Peyer's patch (tissue), 4 donors: ENCODE measurements around the gene GRIA4. TPM values are rescaled to one million over a fixed set of nuclear protein-coding genes. Genes with fewer than 3 reads are reported as not detected.

Source experiments
- DNase-seq, 3 donors: peaks; one replicate each; pipeline ENCODE4 v3.0.0-alpha.2; 2017 to 2019
- H3K27ac ChIP-seq, 4 donors: fragments of 200-600 bp; sonication (generic); one replicate each; pipeline ENCODE4 v1.5.1; 2016 to 2019
- H3K27me3 ChIP-seq, 2 donors: fragments of 200-600 bp; sonication (generic); one replicate each; pipeline ENCODE4 v1.5.1; 2019
- H3K36me3 ChIP-seq, 3 donors: fragments of 200-600 bp; sonication (generic); one replicate each; pipeline ENCODE4 v1.5.1; 2016 to 2019
- H3K4me1 ChIP-seq, 4 donors: fragments of 200-600 bp; sonication (generic); one replicate each; pipeline ENCODE4 v1.5.1; 2016 to 2019
- H3K4me3 ChIP-seq, 4 donors: fragments of 200-600 bp; sonication (generic); 1 replicate in 3 of 4; 2 replicates in 1 of 4; pipeline ENCODE4 v1.5.1; 2016 to 2019; ENCODE audit warnings: mild to moderate bottlenecking in 1 of 4
- H3K9me3 ChIP-seq, 4 donors: fragments of 200-600 bp; sonication (generic); one replicate each; pipeline ENCODE4 v1.5.1; 2016 to 2019; ENCODE audit warnings: mild to moderate bottlenecking in 1 of 4
- POLR2A ChIP-seq, 2 donors: fragments of 450-650 bp; IDR thresholded peaks; one replicate each; pipeline ENCODE4 v1.5.1; 2017; ENCODE audit warnings: antibody characterized with exemption in 2 of 2, mild to moderate bottlenecking in 2 of 2, moderate library complexity in 2 of 2
- total RNA-seq, 4 donors: library from RNA; depleted of rRNA; stranded (reverse); fragments of >200 nt; gene quantifications; one replicate each; pipeline ENCODE4 v1.1.0, GENCODE V29; 2016
- TF ChIP-seq, protein P1 (sequence below), 6 experiments: fragments of 450-650 bp in 4 of 6; fragments of 200-600 bp in 2 of 6; sonication (generic) in 1 of 6; IDR thresholded peaks; one replicate each; pipeline ENCODE4 v1.5.1; 2017 to 2019; ENCODE audit warnings: antibody characterized with exemption in 6 of 6, mild to moderate bottlenecking in 3 of 6, moderate library complexity in 1 of 6

GRIA4 gene
- total RNA-seq, 4 donors from 2014 or later, result 9.9 to 87.8 (median 36.6) TPM

DNA sequence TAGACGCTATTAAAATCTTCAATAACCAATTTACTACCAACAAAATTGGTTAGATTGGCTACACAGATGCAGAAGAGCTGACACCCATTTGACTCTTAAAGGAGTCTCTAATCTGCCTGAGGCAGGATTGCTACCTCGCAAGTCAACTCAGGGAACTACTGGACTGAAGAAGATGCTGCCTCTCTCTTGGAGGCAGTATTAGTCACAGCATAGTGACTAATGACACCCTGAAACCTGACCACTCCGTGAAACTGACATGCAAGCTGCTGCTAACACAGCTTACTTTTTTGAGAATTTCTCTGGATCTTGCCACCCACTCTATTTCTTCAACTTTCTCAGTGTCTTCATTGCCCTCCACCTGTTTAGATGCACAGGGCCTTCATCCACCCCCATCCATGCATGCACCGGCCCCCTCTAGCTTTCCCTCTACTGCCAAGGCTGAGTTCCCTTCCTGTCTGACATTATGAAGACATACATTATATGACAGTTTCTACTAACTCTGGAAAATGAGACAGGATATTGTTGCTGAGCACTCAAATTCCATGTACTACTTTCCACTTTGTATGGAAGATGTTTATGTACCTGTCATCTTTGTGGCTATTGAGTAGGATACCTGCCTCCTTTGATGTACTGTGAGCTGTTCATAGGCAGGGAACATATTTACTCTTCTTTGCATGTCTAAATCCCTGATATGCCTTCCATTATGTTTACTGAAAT is 229.0 kb downstream of the GRIA4 start:
- H3K36me3 ChIP-seq, result no peaks in the 10 kb centered on the region
- no peaks in the 10 kb centered on the region for H3K4me1 ChIP-seq
- H3K27me3 ChIP-seq, result no peaks in the 10 kb centered on the region
- DNase-seq, result no peak
- H3K4me3 ChIP-seq, result no peak overlapping the region
- no peaks in the 10 kb centered on the region for H3K9me3 ChIP-seq
- H3K27ac ChIP-seq, result no peak overlapping the region
- no peak for TF ChIP-seq POLR2A (IDR thresholded peaks at IDR 0.05)
- TF ChIP-seq, protein P1, sequence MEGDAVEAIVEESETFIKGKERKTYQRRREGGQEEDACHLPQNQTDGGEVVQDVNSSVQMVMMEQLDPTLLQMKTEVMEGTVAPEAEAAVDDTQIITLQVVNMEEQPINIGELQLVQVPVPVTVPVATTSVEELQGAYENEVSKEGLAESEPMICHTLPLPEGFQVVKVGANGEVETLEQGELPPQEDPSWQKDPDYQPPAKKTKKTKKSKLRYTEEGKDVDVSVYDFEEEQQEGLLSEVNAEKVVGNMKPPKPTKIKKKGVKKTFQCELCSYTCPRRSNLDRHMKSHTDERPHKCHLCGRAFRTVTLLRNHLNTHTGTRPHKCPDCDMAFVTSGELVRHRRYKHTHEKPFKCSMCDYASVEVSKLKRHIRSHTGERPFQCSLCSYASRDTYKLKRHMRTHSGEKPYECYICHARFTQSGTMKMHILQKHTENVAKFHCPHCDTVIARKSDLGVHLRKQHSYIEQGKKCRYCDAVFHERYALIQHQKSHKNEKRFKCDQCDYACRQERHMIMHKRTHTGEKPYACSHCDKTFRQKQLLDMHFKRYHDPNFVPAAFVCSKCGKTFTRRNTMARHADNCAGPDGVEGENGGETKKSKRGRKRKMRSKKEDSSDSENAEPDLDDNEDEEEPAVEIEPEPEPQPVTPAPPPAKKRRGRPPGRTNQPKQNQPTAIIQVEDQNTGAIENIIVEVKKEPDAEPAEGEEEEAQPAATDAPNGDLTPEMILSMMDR (IDR thresholded peaks at IDR 0.05), result no peak

DNA sequence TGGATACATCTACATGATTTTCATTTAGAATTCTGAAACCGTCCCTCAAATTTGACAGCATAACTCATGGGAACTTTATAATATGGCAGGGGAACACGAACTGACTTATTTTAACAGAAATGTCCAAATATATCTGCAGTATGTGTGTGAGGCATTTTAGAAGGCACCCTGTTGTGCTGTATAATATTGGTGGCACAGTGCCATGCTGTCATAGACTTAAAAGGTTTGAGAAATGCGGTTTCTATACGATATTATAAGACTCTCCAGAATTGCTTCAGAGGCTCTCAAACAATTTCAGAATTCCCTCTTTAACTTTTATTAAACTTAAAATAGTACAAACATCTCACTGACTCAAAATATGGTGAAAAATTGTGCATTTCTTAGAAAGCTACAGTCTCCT is 230.5 kb downstream of the GRIA4 start:
- TF ChIP-seq POLR2A (IDR thresholded peaks at IDR 0.05), result no peak
- TF ChIP-seq, protein P1 (IDR thresholded peaks at IDR 0.05), result no peak
- no peak for DNase-seq
- no peak overlapping the region for H3K4me3 ChIP-seq
- H3K36me3 ChIP-seq, result no peaks in the 10 kb centered on the region
- no peaks in the 10 kb centered on the region for H3K27me3 ChIP-seq
- no peak overlapping the region for H3K27ac ChIP-seq
- H3K4me1 ChIP-seq, result no peaks in the 10 kb centered on the region
- H3K9me3 ChIP-seq, result no peaks in the 10 kb centered on the region

DNA sequence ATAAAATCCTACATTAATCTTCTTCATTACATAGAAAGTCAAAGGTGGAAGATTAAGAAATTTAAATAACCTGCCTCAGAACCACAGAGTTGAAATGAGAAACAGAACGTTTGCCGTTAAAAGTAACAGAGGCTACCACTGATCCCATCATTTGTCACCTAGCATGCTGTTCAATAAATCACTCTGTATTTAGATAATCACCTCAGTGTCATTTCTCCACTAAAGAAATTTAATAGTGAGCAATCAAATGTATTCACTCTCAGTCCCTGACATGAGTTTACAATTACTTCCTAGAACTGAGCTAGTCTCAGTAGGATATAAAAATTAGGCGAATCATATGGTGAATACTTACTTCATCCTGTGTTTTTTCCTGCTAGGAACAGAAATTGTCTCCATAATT is 242.5 kb downstream of the GRIA4 start:
- Histone ChIP-seq H3K36me3 (no peaks in the 10 kb centered on the region), H3K27ac (no peak overlapping the region), H3K4me3 (no peak overlapping the region), H3K4me1 (no peaks in the 10 kb centered on the region), H3K27me3 (no peaks in the 10 kb centered on the region), H3K9me3 (no peaks in the 10 kb centered on the region)
- no peak for DNase-seq
- TF ChIP-seq, protein P1 (IDR thresholded peaks at IDR 0.05), result no peak
- TF ChIP-seq POLR2A (IDR thresholded peaks at IDR 0.05), result no peak

DNA sequence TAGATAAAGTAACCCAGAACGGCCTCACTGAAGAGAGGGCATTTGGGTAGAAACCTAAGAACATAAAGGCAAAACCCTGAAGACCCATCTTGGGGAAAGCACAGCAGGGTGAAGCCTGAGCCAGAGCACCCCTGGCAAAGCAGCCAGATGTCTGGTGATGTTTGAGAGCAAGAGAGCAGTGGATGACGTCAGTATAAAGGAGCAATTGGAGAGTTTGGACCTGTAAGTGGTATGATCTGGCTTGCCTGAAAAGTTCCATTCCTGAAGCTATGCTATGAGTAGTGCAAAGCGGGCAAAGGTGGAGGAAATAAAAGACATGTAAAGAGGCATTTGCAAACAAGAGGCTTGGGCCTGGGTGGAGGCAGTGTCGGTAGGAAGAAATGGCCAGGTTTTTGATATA is 244.4 kb downstream of the GRIA4 start:
- H3K4me1 ChIP-seq, result no peaks in the 10 kb centered on the region
- DNase-seq, result no peak
- no peak for TF ChIP-seq POLR2A (IDR thresholded peaks at IDR 0.05)
- TF ChIP-seq, protein P1 (IDR thresholded peaks at IDR 0.05), result no peak
- no peaks in the 10 kb centered on the region for H3K36me3 ChIP-seq
- no peaks in the 10 kb centered on the region for H3K9me3 ChIP-seq
- no peak overlapping the region for H3K4me3 ChIP-seq
- no peak overlapping the region for H3K27ac ChIP-seq
- no peaks in the 10 kb centered on the region for H3K27me3 ChIP-seq

DNA sequence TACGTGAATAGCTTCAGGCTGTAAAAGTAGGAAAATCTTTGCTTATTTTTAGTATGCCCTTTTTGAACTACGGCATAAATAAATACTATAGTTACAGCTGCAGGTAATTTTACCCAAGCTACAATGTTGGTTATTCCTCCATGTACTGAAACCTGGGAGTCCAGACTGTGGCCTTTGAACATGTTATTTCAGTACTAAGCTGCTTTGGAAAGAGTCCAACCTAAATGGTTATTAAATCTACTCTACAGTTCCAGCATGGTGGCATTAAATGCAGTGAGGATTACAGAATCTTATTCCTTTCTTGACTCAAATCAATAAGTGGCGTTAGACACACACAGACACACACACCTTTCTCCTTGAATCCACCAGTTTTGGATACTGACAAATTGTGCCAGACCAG is 247.1 kb downstream of the GRIA4 start:
- Histone ChIP-seq H3K36me3 (no peaks in the 10 kb centered on the region), H3K4me3 (no peak overlapping the region), H3K9me3 (no peaks in the 10 kb centered on the region), H3K27me3 (no peaks in the 10 kb centered on the region), H3K27ac (no peak overlapping the region), H3K4me1 (no peaks in the 10 kb centered on the region)
- no peak for DNase-seq
- TF ChIP-seq, protein P1 (IDR thresholded peaks at IDR 0.05), result no peak
- no peak for TF ChIP-seq POLR2A (IDR thresholded peaks at IDR 0.05)
